Common myeloid progenitor, CD34-positive (primary cell): ENCODE data around the gene GATAD1.
"Not testable (repeated sequence)": the region's sequence is repeated elsewhere in the genome, so short reads cannot be mapped to it uniquely, and the experiment has no call there.

ENCODE experiments used
- CTCF ChIA-PET: fragments of 350-600 bp; sonication (Branson Sonifier 250); formaldehyde crosslinking; loops from one replicate; lab custom pipeline; 2021; ENCODE audit warnings: antibody characterized with exemption; lab: Charles Lee
- POLR2A ChIA-PET: fragments of 350-600 bp; sonication (Branson Sonifier 250); formaldehyde crosslinking; loops from one replicate; lab custom pipeline; 2021; ENCODE audit warnings: antibody characterized with exemption; lab: Charles Lee
- DNase-seq, 3 donors: peaks; one replicate each; pipeline versions ENCODE4 v3.0.0 to v3.0.0-alpha.2; 2013
- H3K27ac ChIP-seq, 2 experiments: 1 replicate in 1 of 2; 2 replicates in 1 of 2; pipeline ENCODE4 v1.7.0; 2013; ENCODE audit warnings: inconsistent platforms in 2 of 2, low read length in 2 of 2, mild to moderate bottlenecking in 2 of 2, low read depth in 1 of 2, moderate library complexity in 1 of 2; ENCODE audit not compliant: severe bottlenecking in 2 of 2, insufficient read depth in 1 of 2, poor library complexity in 1 of 2
- H3K27me3 ChIP-seq, 5 experiments: replicated peaks in 2 of 5; 1 replicate in 3 of 5; 2 replicates in 2 of 5; pipeline versions ENCODE4 v1.6.1 to v1.7.0; 2013; ENCODE audit warnings: low read length in 4 of 5, mild to moderate bottlenecking in 2 of 5, moderate library complexity in 2 of 5, inconsistent platforms in 1 of 5; ENCODE audit not compliant: insufficient read depth in 5 of 5, control insufficient read depth in 4 of 5
- H3K36me3 ChIP-seq, 4 experiments: 1 replicate in 2 of 4; 2 replicates in 2 of 4; pipeline versions ENCODE4 v1.6.1 to v1.7.0; 2013; ENCODE audit warnings: low read length in 3 of 4, control low read depth in 1 of 4, mild to moderate bottlenecking in 1 of 4; ENCODE audit not compliant: control insufficient read depth in 4 of 4, insufficient read depth in 4 of 4
- H3K4me1 ChIP-seq, 4 experiments: 1 replicate in 3 of 4; 2 replicates in 1 of 4; pipeline versions ENCODE4 v1.6.1 to v1.7.1; 2013; ENCODE audit warnings: low read length in 3 of 4, mild to moderate bottlenecking in 3 of 4, control low read depth in 1 of 4, inconsistent platforms in 1 of 4, moderate library complexity in 1 of 4; ENCODE audit not compliant: control insufficient read depth in 4 of 4, insufficient read depth in 4 of 4; ENCODE audit errors: control extremely low read depth in 1 of 4
- H3K4me3 ChIP-seq, 7 experiments: 1 replicate in 4 of 7; 2 replicates in 3 of 7; pipeline versions ENCODE4 v1.5.1 to v1.7.0; 2013; ENCODE audit warnings: mild to moderate bottlenecking in 7 of 7, low read length in 6 of 7, moderate library complexity in 6 of 7, inconsistent platforms in 2 of 7, low read depth in 2 of 7, control low read depth in 1 of 7; ENCODE audit not compliant: insufficient read depth in 4 of 7, control insufficient read depth in 1 of 7; ENCODE audit errors: extremely low read depth in 1 of 7
- H3K9me3 ChIP-seq, 5 experiments: 1 replicate in 4 of 5; 2 replicates in 1 of 5; pipeline versions ENCODE4 v1.6.1 to v1.7.1; 2013; ENCODE audit warnings: low read length in 4 of 5, mild to moderate bottlenecking in 2 of 5, inconsistent platforms in 1 of 5, low read depth in 1 of 5, moderate library complexity in 1 of 5; ENCODE audit not compliant: control insufficient read depth in 4 of 5, insufficient read depth in 2 of 5; ENCODE audit errors: control extremely low read depth in 1 of 5
- WGBS: methylation state at CpG from one replicate; pipeline ENCODE4 v1.1.5; 2013; ENCODE audit not compliant: insufficient coverage; 5-methylcytosine and 5-hydroxymethylcytosine counted together

Gene GATAD1

DNA sequence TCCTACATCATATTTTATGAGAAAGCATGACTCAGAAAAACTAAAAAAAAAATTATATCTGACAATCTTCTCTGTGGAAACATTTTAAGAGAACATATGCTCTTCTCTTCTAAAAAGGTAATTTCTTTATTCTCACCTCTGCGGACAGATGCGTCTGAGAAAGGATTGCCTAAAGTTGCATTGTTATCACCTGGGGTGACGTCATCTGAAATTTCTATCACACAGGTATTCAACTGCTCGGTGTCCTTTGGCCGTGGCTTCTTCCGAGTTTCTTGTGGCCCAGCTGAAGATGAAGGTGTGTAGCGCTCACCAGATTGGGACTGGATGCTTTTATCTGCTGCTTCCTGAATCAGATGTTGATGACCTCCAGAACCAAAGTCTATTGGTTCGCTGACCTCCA lies 14.3 kb upstream of the GATAD1 start:
- no peaks in the 10 kb centered on the region for H3K27me3 ChIP-seq
- ChIA-PET POLR2A (no interaction called here), CTCF (interaction anchor here (1.5 kb wide), 1 partner anchor 14 kb away, joined by 4 read pairs; the partner anchor contains the start of gene GATAD1)
- WGBS, result over 99% methylated on average over 7 of the region's 8 CpGs
- H3K9me3 ChIP-seq, result no peaks in the 10 kb centered on the region
- no peak for DNase-seq
- H3K4me1 ChIP-seq, result no peaks in the 10 kb centered on the region
- H3K36me3 ChIP-seq, result no peaks in the 10 kb centered on the region
- no peak overlapping the region for H3K4me3 ChIP-seq
- H3K27ac ChIP-seq, result no peak overlapping the region

DNA sequence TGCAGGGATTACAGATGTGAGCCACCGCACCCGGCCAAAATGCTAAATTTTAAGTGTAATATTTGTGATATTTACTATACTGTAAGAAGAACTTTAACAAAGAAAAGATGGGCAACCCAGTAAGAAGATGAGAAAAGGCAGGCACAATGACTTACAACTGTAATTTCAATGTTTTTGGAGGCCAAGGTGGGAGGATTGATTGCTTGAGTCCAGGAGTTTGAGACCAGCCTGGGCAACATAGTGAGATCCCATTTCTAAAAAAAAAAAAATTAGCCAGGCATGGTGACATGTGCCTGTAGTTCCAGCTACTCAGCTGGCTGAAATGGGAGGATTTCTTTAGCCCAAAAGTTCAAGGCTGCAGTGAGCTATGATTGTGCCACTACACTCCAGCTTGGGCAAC lies 11.7 kb upstream of the GATAD1 start:
- CTCF ChIA-PET, result interaction anchor here (1.5 kb wide), 1 partner anchor 11 kb away, joined by 8 read pairs; no protein-coding TSS in a partner anchor
- POLR2A ChIA-PET, result no interaction called here
- Histone ChIP-seq H3K4me1 (no peaks in the 10 kb centered on the region), H3K36me3 (no peaks in the 10 kb centered on the region), H3K4me3 (no peak overlapping the region), H3K27me3 (no peaks in the 10 kb centered on the region), H3K9me3 (no peaks in the 10 kb centered on the region), H3K27ac (no peak overlapping the region)
- no peak for DNase-seq
- WGBS, result no CpG with 5 or more reads among the region's 2 CpGs

DNA sequence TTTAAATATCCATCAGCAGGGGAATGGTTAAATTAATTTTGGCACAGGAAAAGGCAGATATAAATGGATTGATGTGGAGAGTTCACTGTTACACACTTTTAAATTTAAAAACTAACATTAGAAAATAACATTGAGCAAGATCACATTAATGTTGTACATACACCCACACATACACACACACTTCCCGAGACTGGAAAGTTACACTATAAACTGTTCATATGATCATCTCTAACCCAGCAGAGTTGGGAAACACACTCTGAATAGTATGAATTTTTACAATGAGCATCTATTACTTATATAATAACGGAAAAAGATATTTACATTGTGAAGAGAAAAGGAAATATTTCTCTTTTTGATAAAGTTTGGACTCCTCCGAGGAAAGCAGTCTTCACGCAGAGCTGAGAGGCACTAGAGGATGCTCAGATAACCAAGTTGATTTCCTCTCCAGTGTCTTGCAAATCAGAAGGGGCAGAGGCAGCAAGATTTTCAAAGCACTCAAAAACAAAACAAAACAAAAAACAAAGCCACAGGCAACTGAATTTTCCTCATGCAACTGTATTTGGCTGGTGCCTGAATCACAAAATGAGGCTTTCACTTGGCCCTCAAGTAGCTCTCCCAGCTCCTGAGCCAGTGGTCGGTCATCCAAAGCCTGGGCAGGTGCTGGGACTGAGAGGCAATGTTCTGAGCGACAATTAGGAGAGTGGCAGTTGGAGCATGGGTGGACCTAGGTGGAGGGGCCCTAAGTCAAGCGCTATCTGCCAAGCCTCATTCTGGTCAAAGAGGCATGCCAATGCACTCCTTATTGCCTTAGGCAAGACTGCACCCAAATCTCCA lies 10.5 kb upstream of the GATAD1 start:
- Histone ChIP-seq H3K27ac (no peak overlapping the region), H3K4me3 (no peak overlapping the region), H3K9me3 (no peaks in the 10 kb centered on the region), H3K36me3 (no peaks in the 10 kb centered on the region), H3K27me3 (no peaks in the 10 kb centered on the region), H3K4me1 (no peaks in the 10 kb centered on the region)
- ChIA-PET CTCF (no interaction called here), POLR2A (no interaction called here)
- WGBS, result 98% methylated on average over 5 of the region's 7 CpGs
- peak in 1 of 3 donors; percentile 17 for DNase-seq

DNA sequence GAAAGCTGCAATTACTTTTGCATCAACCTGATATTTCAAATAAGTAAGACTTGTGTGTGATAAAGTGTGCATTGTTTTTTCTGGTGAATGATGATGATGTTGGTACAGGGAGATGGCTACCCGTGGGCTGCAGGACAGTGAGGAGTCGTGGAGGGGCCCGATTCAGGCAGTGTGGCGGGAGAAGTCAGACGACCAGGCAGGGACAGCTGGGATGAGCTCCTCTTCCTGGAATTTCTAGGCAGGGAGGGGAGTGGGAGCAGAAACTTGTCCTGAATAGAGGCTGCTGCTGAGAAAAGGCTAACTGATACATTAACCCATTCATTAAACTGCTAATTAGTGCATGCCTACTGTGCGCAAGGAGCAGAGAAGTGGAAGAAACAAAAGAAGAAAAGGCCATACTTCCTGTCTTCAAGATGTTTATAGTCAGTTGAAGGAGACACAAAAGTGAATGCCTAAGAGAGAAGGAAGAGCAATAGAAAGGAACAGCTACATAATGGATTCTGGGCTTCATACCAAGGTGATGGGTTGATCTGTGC lies 9.3 kb upstream of the GATAD1 start:
- ChIA-PET CTCF (no interaction called here), POLR2A (no interaction called here)
- WGBS, result 100% methylated on average over 2 of the region's 6 CpGs
- Histone ChIP-seq H3K4me1 (no peaks in the 10 kb centered on the region), H3K4me3 (no peak overlapping the region), H3K9me3 (peaks cover 0 to 5% (median 0%) of the 10 kb centered on the region in 5 experiments), H3K36me3 (no peaks in the 10 kb centered on the region), H3K27ac (no peak overlapping the region), H3K27me3 (no peaks in the 10 kb centered on the region)
- no peak for DNase-seq

DNA sequence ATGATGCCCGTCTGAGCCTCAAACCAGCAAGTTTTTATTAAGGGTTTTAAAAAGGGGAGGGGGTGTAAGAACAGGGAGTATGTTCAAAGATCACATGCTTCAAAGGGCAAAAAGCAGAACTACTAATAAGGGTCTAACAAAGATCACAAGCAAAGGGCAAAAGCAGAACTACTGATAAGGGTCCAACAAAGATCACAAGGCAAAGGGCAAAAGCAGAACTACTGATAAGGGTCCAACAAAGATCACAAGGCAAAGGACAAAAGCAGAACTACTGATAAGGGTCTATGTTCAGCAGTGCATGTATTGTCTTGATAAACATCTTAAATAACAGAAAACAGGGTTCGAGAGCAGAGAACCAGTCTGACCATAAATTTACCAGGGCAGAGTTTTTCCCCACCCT lies 4.6 kb upstream of the GATAD1 start:
- H3K27ac ChIP-seq, H3K27me3 ChIP-seq, H3K9me3 ChIP-seq, H3K4me3 ChIP-seq, CTCF ChIA-PET, H3K4me1 ChIP-seq, H3K36me3 ChIP-seq, POLR2A ChIA-PET: not testable (repeated sequence)
- 75% methylated on average over 2 of the region's 2 CpGs for WGBS
- peak in 2 of 3 donors; percentile 28 to 60 for DNase-seq

DNA sequence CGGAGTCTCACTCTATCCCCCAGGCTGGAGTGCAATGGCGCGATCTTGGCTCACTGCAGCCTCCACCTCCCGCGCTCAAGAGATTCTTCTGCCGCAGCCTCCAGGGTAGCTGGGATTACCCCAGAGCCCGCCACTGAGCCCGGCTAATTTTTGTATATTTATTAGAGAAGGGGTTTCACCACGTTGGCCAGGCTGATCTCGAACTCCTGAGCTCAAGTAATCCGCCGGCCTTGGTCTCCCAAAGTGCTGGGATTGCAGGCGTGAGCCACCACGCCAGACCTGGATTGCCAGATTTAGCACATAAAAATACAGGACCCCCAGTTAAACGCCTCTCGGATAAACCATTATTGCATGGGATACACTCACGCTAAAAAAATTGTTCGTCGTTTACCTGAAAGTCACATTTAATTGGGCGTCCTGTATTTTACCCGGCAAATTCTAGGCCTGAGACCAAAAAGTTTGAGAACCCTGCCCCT lies 375 bp upstream of the GATAD1 start:
- WGBS, result 52% methylated on average over 16 of the region's 21 CpGs

More for the DNA sequence above, 375 bp upstream of the GATAD1 start:
- no peaks in the 10 kb centered on the region for H3K27me3 ChIP-seq
- DNase-seq, result peak; percentile 84 to 92 (median 91)
- CTCF ChIA-PET, result interaction anchor here (0.6 to 3.8 kb wide), 21 partner anchors 13 to 330 kb away, joined by 3 to 23 read pairs (median 4); partner anchors contain the start of genes ANKIB1, CYP51A1, KRIT1 and PEX1
- peak overlapping the region; percentile 91 to 96 for H3K27ac ChIP-seq
- POLR2A ChIA-PET, result interaction anchor here (0.6 to 1.5 kb wide), 2 partner anchors 313 to 418 kb away, joined by 3 to 4 read pairs; partner anchors contain the start of gene CYP51A1
- H3K4me1 ChIP-seq, result peaks cover 4 to 11% (median 5%) of the 10 kb centered on the region in 4 experiments
- H3K36me3 ChIP-seq, result peaks cover 6 to 22% (median 16%) of the 10 kb centered on the region in 4 experiments
- peak overlapping the region; percentile 81 to 98 (median 94) for H3K4me3 ChIP-seq
- peaks cover 0 to 5% (median 0%) of the 10 kb centered on the region in 5 experiments for H3K9me3 ChIP-seq
